ENCODE results near the gene ADAMTSL2.

DNA sequence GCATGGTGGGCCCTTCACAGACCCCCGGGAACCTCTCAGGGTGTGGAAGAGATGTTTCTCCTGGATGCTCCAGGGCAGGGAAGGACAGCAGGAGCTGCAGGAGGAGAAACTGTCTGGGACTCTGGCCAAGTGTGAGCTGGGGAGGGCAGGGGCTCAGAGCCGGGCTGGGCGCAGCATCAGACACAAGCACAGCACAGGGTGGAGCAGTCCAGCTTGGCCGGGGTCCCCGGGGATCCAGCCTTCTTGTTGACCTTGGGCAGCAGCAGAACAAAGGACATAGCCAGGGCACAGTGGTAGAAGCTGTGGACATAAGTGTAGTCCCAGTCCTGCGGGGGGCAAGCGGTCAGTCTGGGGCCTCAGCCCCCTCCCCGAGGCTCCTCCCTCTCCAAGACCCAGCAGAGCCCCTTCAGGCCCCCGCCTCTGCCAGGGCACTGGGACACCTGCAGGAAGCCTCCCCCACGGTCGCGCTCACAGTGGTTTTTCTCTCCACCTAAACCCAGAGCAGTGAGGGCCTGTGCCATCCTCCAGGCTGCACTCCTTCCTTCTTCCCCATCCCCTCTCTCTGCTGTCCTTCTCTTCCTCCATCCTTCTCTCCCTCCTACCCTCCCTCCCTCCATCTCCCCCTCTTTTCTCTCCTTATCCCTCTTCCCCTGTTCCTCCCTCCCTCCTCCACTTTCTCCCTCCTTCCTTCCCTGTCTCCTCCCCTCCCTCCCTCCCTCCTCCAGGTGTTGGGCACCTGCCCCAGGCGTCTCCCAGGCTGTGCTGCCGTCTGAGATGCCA lies 19.9 kb upstream of the ADAMTSL2 start:
- TF ChIP-seq POLR2A (IDR thresholded peaks at IDR 0.05) (no peak), POLR2AphosphoS5 (IDR thresholded peaks at IDR 0.05) (no peak)
- TF ChIP-seq, protein P1, sequence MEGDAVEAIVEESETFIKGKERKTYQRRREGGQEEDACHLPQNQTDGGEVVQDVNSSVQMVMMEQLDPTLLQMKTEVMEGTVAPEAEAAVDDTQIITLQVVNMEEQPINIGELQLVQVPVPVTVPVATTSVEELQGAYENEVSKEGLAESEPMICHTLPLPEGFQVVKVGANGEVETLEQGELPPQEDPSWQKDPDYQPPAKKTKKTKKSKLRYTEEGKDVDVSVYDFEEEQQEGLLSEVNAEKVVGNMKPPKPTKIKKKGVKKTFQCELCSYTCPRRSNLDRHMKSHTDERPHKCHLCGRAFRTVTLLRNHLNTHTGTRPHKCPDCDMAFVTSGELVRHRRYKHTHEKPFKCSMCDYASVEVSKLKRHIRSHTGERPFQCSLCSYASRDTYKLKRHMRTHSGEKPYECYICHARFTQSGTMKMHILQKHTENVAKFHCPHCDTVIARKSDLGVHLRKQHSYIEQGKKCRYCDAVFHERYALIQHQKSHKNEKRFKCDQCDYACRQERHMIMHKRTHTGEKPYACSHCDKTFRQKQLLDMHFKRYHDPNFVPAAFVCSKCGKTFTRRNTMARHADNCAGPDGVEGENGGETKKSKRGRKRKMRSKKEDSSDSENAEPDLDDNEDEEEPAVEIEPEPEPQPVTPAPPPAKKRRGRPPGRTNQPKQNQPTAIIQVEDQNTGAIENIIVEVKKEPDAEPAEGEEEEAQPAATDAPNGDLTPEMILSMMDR (IDR thresholded peaks at IDR 0.05) = no peak
